HG03558 (cell line): ENCODE measurements around the gene MAN1A2.

Experiments
- ATAC-seq: cut with Tn5 transposase; IDR thresholded peaks from one replicate; pipeline ENCODE4 v1.9.1; 2021; ENCODE audit warnings: moderate number of reproducible peaks; ENCODE audit not compliant: unreplicated experiment; ENCODE audit errors: extremely low read depth

Gene MAN1A2

DNA sequence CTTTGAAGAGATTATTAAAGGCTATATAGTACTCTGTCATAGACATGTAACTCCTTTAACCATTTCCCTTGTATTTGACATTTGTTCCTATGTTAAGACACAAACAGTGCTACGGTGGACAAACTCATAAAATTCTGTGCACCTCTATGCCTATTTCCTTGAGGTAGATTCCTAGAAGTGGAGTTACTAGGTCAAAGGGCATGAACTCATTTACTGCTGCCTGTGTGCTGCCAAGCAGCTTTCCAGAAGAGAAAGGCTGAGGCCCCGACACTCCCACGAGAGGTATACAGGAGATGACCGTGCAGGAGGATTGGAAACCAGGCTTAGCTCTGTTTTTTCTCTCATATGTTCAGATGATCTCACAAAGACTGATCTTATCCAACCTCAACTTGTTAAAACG is 204.2 kb downstream of the MAN1A2 start:
- no peak for ATAC-seq

DNA sequence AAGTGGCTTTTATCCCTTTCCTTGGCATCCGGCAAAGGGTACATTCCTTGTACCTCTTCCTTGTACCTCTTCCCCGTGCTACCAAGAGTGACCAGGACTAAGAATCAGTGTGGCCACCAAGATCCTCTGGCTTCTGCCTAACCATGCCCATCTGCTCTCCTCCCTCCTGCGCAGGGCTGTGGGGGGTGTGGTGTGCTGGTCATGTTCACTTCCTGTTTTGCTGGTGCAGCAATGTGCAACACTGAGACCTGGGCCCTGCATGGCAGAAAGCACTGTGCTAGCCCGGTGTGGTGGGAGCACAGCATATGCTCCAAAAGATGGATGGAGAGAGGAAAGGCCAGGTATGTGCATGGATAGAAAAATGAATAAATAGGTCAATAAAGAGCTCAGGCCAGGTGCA is 205.3 kb downstream of the MAN1A2 start:
- ATAC-seq: no peak

- ATAC-seq: no peak
Observed at GRCh38 chr1:117573386-117574023, 206.3 kb downstream of the MAN1A2 start.

DNA sequence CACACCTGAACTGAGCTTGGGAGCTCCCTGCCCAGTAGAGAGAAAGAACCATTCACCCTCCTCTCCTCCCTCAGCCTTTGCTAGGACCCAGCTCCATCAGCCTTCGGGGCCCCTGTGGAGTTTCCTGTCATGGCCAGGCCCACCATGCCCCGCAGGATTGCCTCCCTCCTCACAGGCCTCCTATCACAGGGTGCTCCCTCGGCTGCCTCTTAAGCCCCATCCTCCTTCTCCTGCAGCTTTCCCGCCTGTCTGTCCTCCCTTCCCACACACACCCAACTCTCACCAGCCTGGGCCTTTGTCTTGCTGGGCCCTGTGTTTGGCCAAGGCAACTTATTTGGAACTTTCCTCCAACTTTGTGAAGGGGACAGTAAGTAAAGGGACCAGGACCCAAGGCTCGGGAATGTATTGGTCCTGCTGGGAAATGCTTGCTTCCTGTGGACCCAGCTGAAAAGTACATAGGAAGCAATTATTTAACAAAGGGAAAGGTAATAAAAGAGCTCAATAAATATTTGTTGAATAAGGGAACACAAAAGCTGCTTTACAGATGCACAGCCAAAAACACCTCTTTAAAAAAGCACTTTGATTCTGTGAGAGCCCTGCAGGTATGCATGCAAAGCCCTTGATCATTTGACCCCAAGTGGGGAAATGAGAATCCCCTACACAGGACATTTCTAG is 207.0 kb downstream of the MAN1A2 start:
- no peak for ATAC-seq

DNA sequence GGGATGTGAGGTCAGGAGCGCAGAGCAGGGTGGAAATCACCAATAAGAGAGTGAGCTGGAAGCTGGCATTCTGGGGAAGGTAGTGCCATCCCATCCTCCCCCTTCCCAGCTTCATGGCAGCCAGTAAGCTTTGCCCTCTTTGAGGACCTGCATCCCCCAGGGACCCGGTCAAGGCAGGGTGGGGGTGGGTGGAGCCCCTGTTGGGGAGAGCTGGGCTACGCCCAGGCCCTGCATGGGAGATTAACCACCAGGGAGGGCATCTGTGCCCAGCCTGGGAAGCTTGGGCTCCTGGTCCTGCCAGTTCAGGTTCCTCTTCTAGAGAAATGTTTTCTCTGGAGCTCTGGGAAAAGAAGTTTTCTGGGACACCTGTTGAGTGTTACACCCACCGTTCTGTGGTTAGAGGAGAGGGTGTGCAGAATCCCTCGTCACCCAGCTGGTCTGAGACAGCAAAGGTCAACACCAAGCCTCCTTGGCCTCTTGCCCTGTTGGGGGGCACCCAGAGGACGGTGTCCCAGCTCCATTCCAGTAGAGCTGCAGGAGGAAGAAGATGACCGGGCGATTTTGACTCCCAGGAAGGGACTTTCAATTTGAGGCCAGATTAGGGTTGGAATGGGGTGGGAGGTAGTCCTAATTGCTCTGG is 208.5 kb downstream of the MAN1A2 start:
- ATAC-seq: no peak

DNA sequence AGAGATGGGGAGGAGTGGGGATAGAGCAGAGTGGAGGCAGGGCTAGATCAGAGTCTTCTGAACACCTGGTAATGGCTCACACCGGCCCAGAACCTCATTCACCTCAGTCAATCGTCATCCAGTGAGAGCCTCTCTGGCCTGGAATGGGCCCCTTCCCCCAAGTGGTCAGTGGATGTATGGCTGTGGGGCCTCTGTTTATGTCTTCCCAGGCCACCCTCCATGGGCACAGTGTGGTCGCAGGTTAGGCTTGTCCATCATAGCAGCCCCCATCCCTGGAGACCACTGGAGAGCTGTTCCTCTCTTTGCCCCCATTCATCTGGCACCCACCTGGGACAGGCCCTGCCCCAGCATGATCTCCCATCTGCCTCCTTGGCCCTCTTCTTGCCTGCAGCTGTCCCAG is 209.0 kb downstream of the MAN1A2 start:
- ATAC-seq: no peak

GRCh38 chr1:117577191-117577885 is 210.1 kb downstream of the MAN1A2 start:
- ATAC-seq: no peak

GRCh38 chr1:117578466-117578865 is 211.2 kb downstream of the MAN1A2 start:
- ATAC-seq: no peak
